ENCODE results near the gene TSPAN4.

The TSPAN4 gene

GRCh38 chr11:852762-853161, 10.1 kb downstream of the TSPAN4 start:
- no peak for DNase-seq

DNA sequence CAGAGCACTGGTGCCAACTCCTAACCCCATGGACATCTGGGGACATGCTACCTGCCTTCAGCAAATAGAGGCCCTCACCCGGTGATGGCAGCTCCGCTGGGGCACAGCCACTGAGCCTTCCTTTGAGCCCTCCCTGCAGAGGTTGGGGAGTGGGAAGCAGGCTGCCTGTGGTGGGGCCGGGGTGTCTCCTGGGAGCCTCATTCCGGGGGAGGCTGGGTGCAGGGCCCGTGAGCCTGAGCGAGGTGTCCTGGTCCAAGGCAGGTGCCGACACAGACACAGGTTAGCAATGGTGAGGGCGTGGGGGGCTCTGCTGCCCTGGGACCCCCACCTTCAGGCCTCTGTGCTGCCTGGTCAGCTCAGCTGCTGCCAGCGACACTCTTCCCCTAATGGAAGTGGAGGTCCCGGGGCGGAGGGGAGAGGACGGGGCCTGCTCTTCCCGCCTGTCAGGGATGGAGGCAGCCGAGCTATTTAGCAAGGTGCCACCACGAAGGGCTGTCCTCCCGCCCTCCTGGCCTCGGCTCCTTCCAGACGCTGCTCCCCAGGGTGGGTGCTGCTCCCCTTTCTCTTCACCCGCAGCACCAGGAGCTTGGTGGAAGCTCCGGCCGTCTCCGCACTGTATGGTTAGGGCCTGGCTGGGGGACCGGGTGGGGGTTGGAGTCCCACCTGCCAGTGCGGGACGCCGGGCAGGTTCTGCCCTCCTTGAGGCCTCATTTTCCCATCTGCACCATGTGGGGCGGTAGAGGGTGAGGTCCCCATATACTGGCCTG, 11.2 kb downstream of the TSPAN4 start:
- DNase-seq: no peak

DNA sequence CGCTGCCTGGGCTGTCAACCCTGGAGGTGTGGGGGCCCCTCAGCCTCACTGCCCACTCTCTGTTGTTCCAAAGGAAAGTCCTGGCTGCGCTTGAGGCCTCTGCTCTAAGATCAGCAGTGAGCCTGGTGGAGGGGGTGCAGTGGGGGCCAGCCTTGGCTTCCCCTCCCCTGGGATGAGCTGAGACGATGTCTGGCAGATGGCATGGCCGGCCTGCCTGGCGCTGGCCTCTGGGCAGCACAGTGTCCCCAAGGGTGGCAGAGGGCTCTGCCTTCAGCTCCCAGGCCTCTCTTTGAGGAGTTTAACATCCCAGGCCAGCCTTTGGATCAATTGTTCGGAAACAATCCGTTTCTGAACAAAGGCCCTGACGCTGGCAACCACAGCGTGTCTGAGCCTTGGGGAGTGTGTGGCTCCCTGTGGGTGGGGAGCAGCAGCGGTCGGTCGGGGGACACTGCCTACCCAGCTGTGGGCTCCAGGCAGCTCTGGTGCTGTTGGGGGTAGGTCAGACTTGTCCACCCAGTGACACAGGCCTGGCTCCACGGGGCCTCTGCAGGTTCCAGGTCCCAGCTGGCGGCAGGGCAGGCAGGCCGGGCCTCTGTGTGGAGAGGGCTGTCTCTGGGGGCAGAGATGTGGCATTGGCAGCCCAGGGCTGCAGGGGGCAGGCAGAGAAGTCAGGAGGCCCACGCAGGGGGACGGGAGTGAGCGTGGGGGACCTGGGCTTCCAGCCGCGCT, 12.1 kb downstream of the TSPAN4 start:
- DNase-seq: no peak

DNA sequence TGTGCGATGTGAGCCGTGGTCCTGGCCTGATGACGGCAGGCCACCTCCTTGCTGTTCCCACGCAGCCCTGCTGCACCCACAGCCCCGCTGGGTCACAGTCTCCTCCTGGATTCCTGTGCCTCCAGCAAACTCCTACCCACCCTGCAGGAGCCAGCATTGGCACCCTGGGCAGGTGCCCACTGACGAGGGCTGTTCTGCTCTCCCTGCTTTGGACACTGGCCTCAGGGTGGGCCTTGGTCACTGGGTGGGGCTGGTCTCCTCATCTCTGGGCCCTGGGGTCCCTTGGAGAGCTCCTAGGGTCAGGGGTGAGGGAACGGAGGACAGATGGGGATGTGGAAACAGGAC, 12.7 kb downstream of the TSPAN4 start:
- DNase-seq: no peak

DNA sequence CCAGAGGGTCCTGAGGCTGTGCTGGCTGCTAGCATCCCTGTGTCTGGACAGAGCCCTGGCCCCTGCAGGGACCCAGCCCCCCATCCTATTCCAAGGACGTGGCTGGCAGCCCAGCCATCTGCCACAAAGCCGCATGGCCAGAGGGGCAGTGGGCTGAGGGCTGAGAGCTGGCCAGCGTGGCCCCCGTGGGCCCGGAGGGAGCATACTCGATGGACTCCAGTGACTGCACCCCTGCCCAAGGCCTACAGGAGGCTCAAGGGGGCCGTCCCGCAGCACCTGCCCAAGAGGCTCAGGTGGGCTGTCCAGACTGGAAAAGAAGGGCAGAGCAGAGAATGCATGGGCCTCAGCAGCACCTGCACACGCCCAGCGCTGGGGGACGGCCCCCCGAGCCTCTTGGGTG, 13.1 kb downstream of the TSPAN4 start:
- DNase-seq: no peak

DNA sequence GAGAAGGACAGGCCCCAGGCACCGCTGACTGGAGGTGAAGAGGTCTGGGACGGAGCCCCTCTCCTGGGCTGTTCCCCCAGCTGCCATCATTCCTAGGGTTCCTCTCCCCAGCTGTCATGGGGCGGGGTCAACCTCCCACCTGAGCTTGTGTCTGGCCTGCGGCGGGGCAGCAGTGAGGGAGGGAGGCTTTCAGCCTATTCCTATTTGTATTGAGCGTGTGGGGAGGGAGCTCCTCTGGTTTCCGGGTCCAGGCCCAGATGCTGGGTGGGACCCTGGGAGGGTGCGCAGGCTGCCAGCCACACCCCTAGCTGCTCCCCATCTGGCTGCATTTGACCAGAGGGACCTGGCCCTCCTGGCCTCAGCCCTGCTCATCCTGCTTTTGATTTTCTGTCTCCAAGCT, 13.7 kb downstream of the TSPAN4 start:
- no peak for DNase-seq

DNA sequence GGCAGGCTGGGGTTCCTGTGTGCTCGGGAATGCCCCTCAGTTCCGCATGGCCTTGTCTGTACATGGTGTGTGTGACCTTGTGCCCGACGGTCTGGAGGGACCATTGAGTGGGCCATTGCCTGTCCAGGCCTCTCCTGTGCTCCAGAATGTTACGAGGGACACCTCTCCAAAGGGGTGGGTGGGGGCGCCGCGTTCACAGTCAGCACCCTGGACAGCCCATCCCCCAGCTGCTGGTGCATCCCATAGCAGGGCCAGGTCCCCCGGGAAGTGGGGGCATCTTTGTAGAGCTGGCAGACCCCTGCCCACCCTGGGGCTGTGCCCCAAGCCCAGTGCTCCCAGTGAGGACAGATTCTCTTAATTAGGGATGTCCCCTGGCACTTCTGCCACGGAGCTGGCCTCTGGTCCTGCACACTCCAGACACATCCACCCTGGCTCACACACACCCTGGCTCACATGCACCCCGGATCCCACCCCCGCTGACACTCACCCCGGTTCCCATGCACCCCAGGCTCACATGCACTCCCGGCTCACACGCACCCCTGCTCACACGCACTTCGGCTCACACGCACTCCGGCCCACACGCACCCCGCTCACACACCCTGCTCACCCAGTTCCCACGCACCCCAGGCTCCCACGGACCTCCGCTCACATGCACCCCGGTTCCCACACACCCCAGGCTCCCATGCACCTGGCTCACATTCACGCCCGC, 15.6 kb downstream of the TSPAN4 start:
- DNase-seq: no peak

GRCh38 chr11:858762-859339, 16.2 kb downstream of the TSPAN4 start:
- no peak for DNase-seq

GRCh38 chr11:859394-860131, 16.9 kb downstream of the TSPAN4 start:
- peak; percentile 59 to 91 for DNase-seq

DNA sequence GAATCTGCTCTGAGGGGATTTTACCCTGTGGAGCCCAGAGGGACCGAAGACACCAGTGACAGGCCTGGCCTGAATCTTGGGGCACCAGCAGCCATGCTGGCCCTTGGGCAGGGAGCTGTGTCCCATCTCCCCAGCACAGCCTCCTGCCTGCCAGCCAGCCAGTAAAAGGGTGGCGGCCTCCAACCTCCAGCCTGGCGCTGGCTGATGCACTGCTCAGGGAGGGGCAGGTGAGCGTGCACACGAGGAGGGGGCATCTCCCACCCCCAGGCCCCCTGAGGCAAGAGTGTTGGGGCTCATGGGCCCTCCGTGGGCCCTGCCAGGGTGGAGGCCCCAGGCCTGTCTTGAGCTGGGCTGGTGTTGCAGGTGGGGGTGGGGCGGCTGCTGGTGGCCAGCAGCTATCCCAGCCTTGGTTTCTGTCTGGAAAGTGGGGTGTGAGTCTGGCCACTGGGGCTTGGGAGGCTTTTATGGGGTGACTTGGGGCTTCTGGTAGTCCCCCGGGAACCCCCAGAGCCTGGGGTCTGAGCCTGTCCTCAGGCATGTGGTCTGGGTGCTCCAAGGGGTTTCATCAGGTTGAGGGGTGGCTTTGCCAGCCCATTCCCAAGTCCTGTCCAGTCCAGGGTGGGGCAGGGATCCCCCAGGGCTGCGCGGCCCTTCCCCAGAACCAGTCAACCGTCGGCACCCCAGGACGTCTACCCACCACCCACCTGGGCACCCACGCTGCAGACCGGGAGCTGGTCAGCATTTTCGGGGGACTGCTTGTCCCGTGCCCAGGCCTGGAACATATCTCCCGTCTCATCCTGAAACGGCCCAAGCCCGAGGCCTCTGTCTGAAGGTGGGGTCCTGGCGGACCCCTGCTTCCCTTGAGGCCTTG, 17.8 kb downstream of the TSPAN4 start:
- no peak for DNase-seq

- DNase-seq: no peak
Measured at GRCh38 chr11:861105-861479, 18.4 kb downstream of the TSPAN4 start.

- peak; percentile 32 to 71 for DNase-seq
Measured at GRCh38 chr11:862081-862661, 19.5 kb downstream of the TSPAN4 start.

DNA sequence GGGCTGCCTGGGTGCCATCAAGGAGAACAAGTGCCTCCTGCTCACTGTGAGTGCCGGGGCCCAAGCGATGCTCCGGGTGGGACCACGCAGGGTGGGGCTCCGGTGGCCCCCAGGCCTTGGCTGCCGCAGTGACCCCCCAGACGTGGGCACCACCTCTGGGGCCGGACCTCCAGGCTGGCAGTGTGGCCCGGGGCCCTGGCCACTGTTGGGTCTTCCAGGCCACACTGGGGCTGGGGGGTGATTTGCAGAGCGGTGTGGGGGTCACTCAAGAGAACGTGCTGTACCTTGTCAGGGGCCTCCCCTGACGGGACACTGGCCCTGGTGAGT, 20.0 kb downstream of the TSPAN4 start:
- no peak for DNase-seq

- no peak for DNase-seq
Measured at GRCh38 chr11:863023-863909, 20.6 kb downstream of the TSPAN4 start.

- DNase-seq: no peak
Measured at GRCh38 chr11:863910-864827, 21.5 kb downstream of the TSPAN4 start.

DNA sequence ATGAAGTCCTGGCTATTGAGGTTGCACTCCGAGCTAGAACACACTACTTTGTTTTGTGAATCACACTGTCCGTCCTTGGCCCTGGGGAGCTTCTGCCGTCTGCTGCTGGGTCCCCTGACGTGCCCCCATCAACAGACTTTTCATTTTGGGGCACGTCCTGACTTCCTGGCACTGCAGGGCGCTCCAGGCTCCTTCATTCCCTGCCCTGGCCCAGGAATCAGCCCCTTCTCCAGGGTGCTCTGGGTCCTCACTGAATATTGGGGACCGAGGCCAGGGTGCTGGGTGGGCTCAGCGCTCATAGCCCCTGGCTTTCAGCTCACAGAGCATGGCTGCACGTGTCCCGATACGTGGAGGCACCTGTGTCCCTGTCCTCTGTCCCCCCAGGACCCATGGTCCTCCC, 22.2 kb downstream of the TSPAN4 start:
- no peak for DNase-seq

- no peak for DNase-seq
Measured at GRCh38 chr11:865462-866430, 23.1 kb downstream of the TSPAN4 start.

DNA sequence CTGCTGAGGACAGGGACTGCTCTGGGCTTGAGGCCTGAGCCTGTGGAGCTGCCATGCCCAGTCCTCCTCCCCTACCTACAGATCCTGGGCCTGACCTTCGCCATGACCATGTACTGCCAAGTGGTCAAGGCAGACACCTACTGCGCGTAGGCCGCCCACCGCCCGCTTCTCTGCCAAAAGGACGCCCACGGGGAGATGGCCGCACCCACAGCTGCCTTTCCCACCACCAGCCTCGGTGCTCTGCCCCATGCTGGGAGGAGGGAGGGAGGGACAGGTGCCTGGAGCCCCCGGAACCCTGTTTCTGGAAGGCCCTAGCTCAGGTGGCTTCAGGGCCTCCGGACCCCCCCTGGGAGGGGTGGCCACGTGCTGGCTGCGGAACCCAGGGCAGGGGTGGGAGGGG, 23.8 kb downstream of the TSPAN4 start:
- DNase-seq: no peak

All from NCI-H526 (cell line).